Heart left ventricle (tissue), 13 donors: ENCODE data around the gene KIF26B.

Experiments used
- CTCF ChIP-seq, 12 donors: fragments of 200-600 bp; sonication (generic) in 4 of 12; IDR thresholded peaks; one replicate each; pipeline versions ENCODE4 v1.5.0 to v1.8.0; 2018 to 2022; ENCODE audit warnings: antibody characterized with exemption in 12 of 12, mild to moderate bottlenecking in 5 of 12
- POLR2A ChIP-seq, 2 donors: fragments of 450-650 bp; IDR thresholded peaks; one replicate each; pipeline ENCODE4 v1.6.1; 2017; ENCODE audit warnings: antibody characterized with exemption in 2 of 2, mild to moderate bottlenecking in 2 of 2, moderate library complexity in 2 of 2
- donor health status: ischemic (EF 13 %, LVEDD 7.1; RV severe dilation, severe dysfunction).
- donor health status: DM: no; HTN: yes; CAD: no.
- donor health status: DM: no; HTN: no; CAD: no.
- donor health status: ischemic (EF 25% LVEDD 6.9; RV normal size, moderate dysfunction).
- donor health status: ischemic (EF 25% LVEDD 5.7; RV mildly dilated, moderate dysfunction).
- donor health status: ischemic (EF 35%, LVEDD 5.7; RV mildly dilated, moderate dysfunction).
- donor health status: nonischemic (EF 11% LVEDD 7.7; RV severe dilation, severe dysfunction).
- donor health status: DM: yes; HTN: yes; CAD: no.
- donor health status: PGD.
- donor health status: ischemic (EF 29% LVEDD 5.4; RV normal size, mild dysfunction).
- donor health status: nonischemic (EF 23%, LVEDD 6.1; RV moderate dilation, normal function).

- TF ChIP-seq POLR2A (IDR thresholded peaks at IDR 0.05) (no peak), CTCF (IDR thresholded peaks at IDR 0.05) (no peak)
Measured at GRCh38 chr1:245241526-245242130, 86.8 kb downstream of the KIF26B start.
